GM19324 (cell line): ENCODE measurements around the gene SNX25.
A peak's percentile ranks its signal among the peaks of the same experiment; 100 is the strongest.
"Not testable (repeated sequence)": the region's sequence is repeated elsewhere in the genome, so short reads cannot be mapped to it uniquely, and the experiment has no call there.

Source experiments
- ATAC-seq: cut with Tn5 transposase; IDR thresholded peaks from one replicate; pipeline ENCODE4 v1.9.1; 2021; ENCODE audit warnings: mild to moderate bottlenecking, moderate library complexity; ENCODE audit not compliant: unreplicated experiment, low FRiP score

SNX25 gene

GRCh38 chr4:185257694-185258093 is 48.3 kb downstream of the SNX25 start:
- no peak for ATAC-seq

GRCh38 chr4:185258741-185259140 is 49.3 kb downstream of the SNX25 start:
- not testable (repeated sequence) for ATAC-seq

GRCh38 chr4:185259719-185260118 is 50.3 kb downstream of the SNX25 start:
- ATAC-seq: no peak

- no peak for ATAC-seq
Observed at GRCh38 chr4:185261946-185262345, 52.5 kb downstream of the SNX25 start.

GRCh38 chr4:185263419-185263818 is 54.0 kb downstream of the SNX25 start:
- peak; percentile 67 for ATAC-seq

- ATAC-seq: no peak
Observed at GRCh38 chr4:185265942-185266341, 56.5 kb downstream of the SNX25 start.

- ATAC-seq: no peak
Observed at GRCh38 chr4:185269286-185269685, 59.9 kb downstream of the SNX25 start.

GRCh38 chr4:185270037-185270436 is 60.6 kb downstream of the SNX25 start:
- ATAC-seq: no peak

- no peak for ATAC-seq
Observed at GRCh38 chr4:185270885-185271284, 61.5 kb downstream of the SNX25 start.

- ATAC-seq: no peak
Observed at GRCh38 chr4:185272245-185272644, 62.8 kb downstream of the SNX25 start.

- no peak for ATAC-seq
Observed at GRCh38 chr4:185275501-185275900, 66.1 kb downstream of the SNX25 start.

- no peak for ATAC-seq
Observed at GRCh38 chr4:185276036-185276435, 66.6 kb downstream of the SNX25 start.

GRCh38 chr4:185278716-185279115 is 69.3 kb downstream of the SNX25 start:
- no peak for ATAC-seq

- ATAC-seq: no peak
Observed at GRCh38 chr4:185280608-185281007, 71.2 kb downstream of the SNX25 start.

GRCh38 chr4:185282968-185283367 is 73.6 kb downstream of the SNX25 start:
- no peak for ATAC-seq

GRCh38 chr4:185283723-185284122 is 74.3 kb downstream of the SNX25 start:
- no peak for ATAC-seq

- no peak for ATAC-seq
Observed at GRCh38 chr4:185285632-185286393, 76.4 kb downstream of the SNX25 start.

GRCh38 chr4:185286571-185286970 is 77.2 kb downstream of the SNX25 start:
- ATAC-seq: no peak

- no peak for ATAC-seq
Observed at GRCh38 chr4:185287031-185287430, 77.6 kb downstream of the SNX25 start.

GRCh38 chr4:185290018-185290607 is 80.7 kb downstream of the SNX25 start:
- no peak for ATAC-seq

- ATAC-seq: no peak
Observed at GRCh38 chr4:185290656-185291055, 81.3 kb downstream of the SNX25 start.

GRCh38 chr4:185293202-185293601 is 83.8 kb downstream of the SNX25 start:
- no peak for ATAC-seq
